Stomach (tissue), 9 donors: ENCODE results near the gene B4GALT7. TPM values are rescaled to one million over a fixed set of nuclear protein-coding genes. Genes with fewer than 3 reads are reported as not detected.

Experiments
- DNase-seq, 2 donors: peaks; one replicate each; pipeline versions ENCODE4 v3.0.0 to v3.0.0-alpha.2; 2013 to 2019
- H3K27ac ChIP-seq, 5 donors: fragments of 200-600 bp in 4 of 5; sonication (generic) in 4 of 5; one replicate each; pipeline ENCODE4 v1.5.1; 2013 to 2019; ENCODE audit warnings: mild to moderate bottlenecking in 1 of 5, moderate library complexity in 1 of 5
- H3K27me3 ChIP-seq, 3 donors: fragments of 200-600 bp; sonication (generic); one replicate each; pipeline ENCODE4 v1.5.1; 2017 to 2019; ENCODE audit warnings: mixed run types in 1 of 3
- H3K36me3 ChIP-seq, 4 donors: fragments of 200-600 bp; sonication (generic); 1 replicate in 3 of 4; 2 replicates in 1 of 4; pipeline ENCODE4 v1.5.1; 2016 to 2019
- H3K4me1 ChIP-seq, 4 donors: fragments of 200-600 bp; sonication (generic); one replicate each; pipeline ENCODE4 v1.5.1; 2016 to 2019
- H3K4me3 ChIP-seq, 4 donors: fragments of 200-600 bp; sonication (generic) in 3 of 4; one replicate each; pipeline ENCODE4 v1.5.1; 2016 to 2019; ENCODE audit warnings: mild to moderate bottlenecking in 1 of 4
- H3K9me3 ChIP-seq, 4 donors: fragments of 200-600 bp; sonication (generic); one replicate each; pipeline ENCODE4 v1.5.1; 2016 to 2019
- EP300 ChIP-seq: sonication (generic); formaldehyde crosslinking; IDR thresholded peaks from one replicate; pipeline ENCODE4 v1.6.1; 2017; ENCODE audit warnings: antibody characterized with exemption
- POLR2A ChIP-seq, 4 donors: fragments of 450-650 bp; IDR thresholded peaks; one replicate each; pipeline ENCODE4 v1.6.1; 2016; ENCODE audit warnings: antibody characterized with exemption in 4 of 4, control low read depth in 2 of 4, mild to moderate bottlenecking in 1 of 4, moderate library complexity in 1 of 4
- POLR2AphosphoS5 ChIP-seq, 3 donors: sonication (generic); formaldehyde crosslinking; IDR thresholded peaks; one replicate each; pipeline ENCODE4 v1.6.1; 2016; ENCODE audit warnings: antibody characterized with exemption in 3 of 3
- WGBS, 5 donors: extraction: QIAGEN DNeasy Blood & Tissue Kit in 3 of 5; methylation state at CpG; one replicate each; pipeline versions ENCODE4 v1.1.5 to v1.1.7; 2013 to 2018; 5-methylcytosine and 5-hydroxymethylcytosine counted together
- intact Hi-C: fragments of 100-400 bp; cut with DNase I; formaldehyde crosslinking; loops from one replicate; pipeline ENCODE4 v1.15.1; 2023; ENCODE audit warnings: low total_unique reads
- polyA plus RNA-seq, 3 donors: library from polyadenylated mRNA; stranded (reverse); fragments of 200-250 nt; gene quantifications; one replicate each; pipeline ENCODE4 v1.2.3, GENCODE V29; 2013
- total RNA-seq, 5 donors: library from RNA; depleted of rRNA; stranded (reverse); fragments of >200 nt; gene quantifications; one replicate each; pipeline versions ENCODE4 v1.1.0 to v1.2.3, GENCODE V29; 2014 to 2016
- TF ChIP-seq, protein P1 (sequence below), 7 experiments: fragments of 450-650 bp in 4 of 7; fragments of 200-600 bp in 3 of 7; sonication (generic) in 3 of 7; IDR thresholded peaks; one replicate each; pipeline ENCODE4 v1.5.1; 2016 to 2019; ENCODE audit warnings: antibody characterized with exemption in 7 of 7, control low read depth in 2 of 7, mild to moderate bottlenecking in 1 of 7
- donor health status: healthy with polysubstance abuse.
- donor health status: Bipolar disorder and iron deficiency.
- donor health status: healthy.

The B4GALT7 gene
- total and polyA plus RNA-seq, 8 donors: 3.5 to 29.0 (median 15.6) TPM

DNA sequence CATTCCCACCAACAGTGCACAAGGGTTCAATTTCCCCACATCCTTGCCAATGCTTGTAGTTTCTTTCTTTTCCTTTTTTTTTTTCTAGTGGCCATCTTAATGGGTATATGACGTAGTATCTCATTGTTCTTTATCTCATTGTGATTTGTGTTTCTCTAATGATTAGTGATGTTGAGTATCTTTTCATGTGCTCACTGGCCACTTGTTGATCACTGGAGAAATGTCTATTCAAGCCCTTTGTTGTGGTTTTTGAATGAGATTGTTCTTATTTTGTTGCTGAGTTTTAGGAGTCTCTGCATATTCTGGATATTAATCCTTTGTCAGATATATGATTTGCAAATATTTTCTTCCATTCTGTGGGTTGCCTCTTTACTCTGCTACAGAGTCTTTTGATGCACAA is 9.5 kb upstream of the B4GALT7 start:
- 67 to 86% (median 71%) methylated on average over 1 of the region's 1 CpG for WGBS, 5 donors
- no peak for TF ChIP-seq EP300
- no peak overlapping the region for H3K27ac ChIP-seq
- no peak for DNase-seq
- intact Hi-C loops: no loop called here
- peaks cover 11 to 26% (median 23%) of the 10 kb centered on the region in 4 donors for H3K4me1 ChIP-seq
- H3K36me3 ChIP-seq: peaks cover 20 to 22% (median 22%) of the 10 kb centered on the region in 4 donors
- peaks cover 0 to 24% (median 0%) of the 10 kb centered on the region in 3 donors for H3K27me3 ChIP-seq
- H3K4me3 ChIP-seq: no peak overlapping the region
- no peaks in the 10 kb centered on the region for H3K9me3 ChIP-seq

DNA sequence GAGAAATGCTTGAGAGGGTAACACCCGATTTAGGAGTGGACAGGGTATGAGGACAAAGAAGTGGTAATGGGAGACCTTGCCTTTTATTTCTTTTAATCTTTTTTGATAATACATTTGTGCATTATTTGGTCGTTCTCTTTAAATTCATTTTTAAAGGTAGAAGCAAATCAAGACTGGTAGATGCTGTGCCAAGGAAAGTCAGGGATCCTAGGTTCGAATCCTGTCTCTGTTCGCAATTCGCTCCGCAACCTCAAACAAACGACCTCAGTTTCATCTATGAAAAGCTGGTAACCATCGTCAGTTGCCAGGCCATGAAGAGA is 8.3 kb upstream of the B4GALT7 start:
- Histone ChIP-seq H3K27ac (peak overlapping the region in 4 of 5 donors; percentile 87 to 90 (median 88)), H3K27me3 (peaks cover 0 to 22% (median 0%) of the 10 kb centered on the region in 3 donors), H3K36me3 (peaks cover 33 to 35% (median 34%) of the 10 kb centered on the region in 4 donors), H3K9me3 (no peaks in the 10 kb centered on the region), H3K4me3 (peak overlapping the region; percentile 90 to 98 (median 96)), H3K4me1 (peaks cover 11 to 26% (median 23%) of the 10 kb centered on the region in 4 donors)
- DNase-seq: no peak
- TF ChIP-seq POLR2AphosphoS5 (IDR thresholded peaks at IDR 0.05) (no peak), EP300 (no peak), POLR2A (IDR thresholded peaks at IDR 0.05) (no peak)
- TF ChIP-seq, protein P1, sequence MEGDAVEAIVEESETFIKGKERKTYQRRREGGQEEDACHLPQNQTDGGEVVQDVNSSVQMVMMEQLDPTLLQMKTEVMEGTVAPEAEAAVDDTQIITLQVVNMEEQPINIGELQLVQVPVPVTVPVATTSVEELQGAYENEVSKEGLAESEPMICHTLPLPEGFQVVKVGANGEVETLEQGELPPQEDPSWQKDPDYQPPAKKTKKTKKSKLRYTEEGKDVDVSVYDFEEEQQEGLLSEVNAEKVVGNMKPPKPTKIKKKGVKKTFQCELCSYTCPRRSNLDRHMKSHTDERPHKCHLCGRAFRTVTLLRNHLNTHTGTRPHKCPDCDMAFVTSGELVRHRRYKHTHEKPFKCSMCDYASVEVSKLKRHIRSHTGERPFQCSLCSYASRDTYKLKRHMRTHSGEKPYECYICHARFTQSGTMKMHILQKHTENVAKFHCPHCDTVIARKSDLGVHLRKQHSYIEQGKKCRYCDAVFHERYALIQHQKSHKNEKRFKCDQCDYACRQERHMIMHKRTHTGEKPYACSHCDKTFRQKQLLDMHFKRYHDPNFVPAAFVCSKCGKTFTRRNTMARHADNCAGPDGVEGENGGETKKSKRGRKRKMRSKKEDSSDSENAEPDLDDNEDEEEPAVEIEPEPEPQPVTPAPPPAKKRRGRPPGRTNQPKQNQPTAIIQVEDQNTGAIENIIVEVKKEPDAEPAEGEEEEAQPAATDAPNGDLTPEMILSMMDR (IDR thresholded peaks at IDR 0.05): no peak
- 13 to 18% (median 17%) methylated on average over 8 of the region's 8 CpGs for WGBS, 5 donors
- intact Hi-C loops: no loop called here

DNA sequence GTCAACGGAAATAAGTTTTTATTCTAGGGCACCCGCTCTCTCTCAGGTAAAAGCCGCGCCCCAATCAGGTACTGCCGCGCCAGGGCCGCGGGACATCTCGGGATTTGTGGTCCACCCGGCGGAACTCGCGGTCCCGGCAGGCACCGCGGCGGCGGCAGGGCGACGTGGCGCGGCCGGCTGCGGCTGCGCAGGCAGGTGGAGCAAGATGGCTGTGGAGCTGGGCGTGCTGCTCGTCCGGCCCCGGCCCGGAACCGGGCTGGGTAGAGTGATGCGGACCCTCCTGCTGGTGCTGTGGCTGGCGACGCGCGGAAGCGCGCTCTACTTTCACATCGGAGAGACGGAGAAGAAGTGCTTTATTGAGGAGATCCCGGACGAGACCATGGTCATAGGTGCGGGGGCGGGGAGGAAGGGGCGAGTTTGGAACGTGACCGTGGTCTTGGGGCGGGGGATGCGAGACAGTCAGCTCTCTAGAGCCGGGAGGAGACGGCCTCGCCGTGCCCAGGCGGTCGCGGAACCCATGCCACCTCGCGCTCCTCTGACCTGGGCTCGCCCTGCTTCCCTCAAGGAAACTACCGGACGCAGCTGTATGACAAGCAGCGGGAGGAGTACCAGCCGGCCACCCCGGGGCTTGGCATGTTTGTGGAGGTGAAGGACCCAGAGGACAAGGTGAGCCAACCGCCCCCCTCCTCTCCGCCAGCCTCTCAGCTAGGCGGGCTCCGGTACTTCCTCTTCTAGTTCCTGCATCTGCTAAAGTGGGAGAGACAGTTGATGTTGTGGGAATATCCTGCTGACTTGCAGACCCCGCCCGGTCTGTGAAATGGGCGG is 7.7 kb upstream of the B4GALT7 start, which contains the start of gene TMED9:
Gene TMED9 (plus strand): TSS at position 194 of the 825 bp plus-strand sequence. CDS start 12 bp downstream, at position 206.
- 0 to 1% (median 0%) methylated on average over 42 to 71 of the region's 71 CpGs for whole genome bisulfite sequencing, 5 donors
- H3K4me1 ChIP-seq: peaks cover 11 to 26% (median 23%) of the 10 kb centered on the region in 4 donors
- DNase-seq: peak; percentile 91 to 97
- H3K27me3 ChIP-seq: peaks cover 0 to 16% (median 0%) of the 10 kb centered on the region in 3 donors
- peak within 1 kb of the TSS; percentile 87 to 93 (median 89) for H3K27ac ChIP-seq
- H3K9me3 ChIP-seq: no peaks in the 10 kb centered on the region
- peak within 1 kb of the TSS; percentile 90 to 98 (median 96) for H3K4me3 ChIP-seq
- TF ChIP-seq, protein P1 (IDR thresholded peaks at IDR 0.05): peak in 3 of 7 experiments; percentile 14 to 37 (median 17)
- TF ChIP-seq POLR2AphosphoS5 (IDR thresholded peaks at IDR 0.05) (peak; percentile 90 to 97 (median 96)), POLR2A (IDR thresholded peaks at IDR 0.05) (peak in 1 of 4 donors; percentile 83), EP300 (no peak)
- peaks cover 34 to 39% (median 36%) of the 10 kb centered on the region in 4 donors for H3K36me3 ChIP-seq
- intact Hi-C loops: no loop called here

DNA sequence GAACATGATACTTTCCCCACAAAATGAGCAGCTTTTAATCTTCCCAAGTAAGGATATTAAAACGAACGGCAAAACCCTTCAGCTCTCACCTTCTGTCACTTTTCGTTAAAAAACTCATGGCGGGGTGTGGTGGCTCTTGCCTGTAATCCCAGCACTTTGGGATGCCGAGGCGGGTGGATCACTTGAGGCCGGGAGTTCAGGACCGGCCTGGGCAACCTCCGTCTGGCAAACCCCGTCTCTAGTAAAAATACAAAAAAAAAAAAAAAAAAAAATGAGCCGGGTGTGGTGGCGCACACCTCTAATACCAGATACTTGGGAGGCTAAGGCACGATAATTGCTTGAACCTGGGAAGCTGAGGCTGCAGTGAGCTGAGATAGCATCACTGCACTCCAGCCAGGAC is 7.0 kb upstream of the B4GALT7 start:
- TF ChIP-seq, protein P1 (IDR thresholded peaks at IDR 0.05): no peak

More for the DNA sequence above, 7.0 kb upstream of the B4GALT7 start:
- peak overlapping the region; percentile 90 to 98 (median 96) for H3K4me3 ChIP-seq
- no peaks in the 10 kb centered on the region for H3K9me3 ChIP-seq
- H3K27me3 ChIP-seq: peaks cover 0 to 14% (median 0%) of the 10 kb centered on the region in 3 donors
- intact Hi-C loops: no loop called here
- WGBS, 5 donors: 71 to 81% (median 74%) methylated on average over 13 of the region's 13 CpGs
- H3K4me1 ChIP-seq: peaks cover 11 to 26% (median 23%) of the 10 kb centered on the region in 4 donors
- DNase-seq: no peak
- peaks cover 34 to 39% (median 36%) of the 10 kb centered on the region in 4 donors for H3K36me3 ChIP-seq
- H3K27ac ChIP-seq: peak overlapping the region in 4 of 5 donors; percentile 87 to 90 (median 88)
